Neutrophil (primary cell): ENCODE measurements around the gene ABLIM2.

ENCODE experiments used
- H3K27ac ChIP-seq: fragments of 200-600 bp; sonication (generic); 2 replicates; pipeline ENCODE4 v1.5.1; 2016; ENCODE audit warnings: mild to moderate bottlenecking, moderate library complexity
- H3K27me3 ChIP-seq: fragments of 200-600 bp; sonication (generic); 2 replicates; pipeline ENCODE4 v1.6.0; 2016; ENCODE audit warnings: mild to moderate bottlenecking
- H3K36me3 ChIP-seq: fragments of 200-600 bp; sonication (generic); 2 replicates; pipeline ENCODE4 v1.5.1; 2017
- H3K4me1 ChIP-seq, 2 experiments: fragments of 200-600 bp in 1 of 2; sonication (generic) in 1 of 2; 1 replicate in 1 of 2; 2 replicates in 1 of 2; pipeline versions ENCODE4 v1.5.1 to v1.6.1; 2013 to 2016; ENCODE audit warnings: low read depth in 1 of 2, low read length in 1 of 2, mild to moderate bottlenecking in 1 of 2, moderate library complexity in 1 of 2; ENCODE audit not compliant: control insufficient read depth in 1 of 2, insufficient read depth in 1 of 2
- H3K4me3 ChIP-seq, 2 experiments: fragments of 200-600 bp in 1 of 2; sonication (generic) in 1 of 2; 1 replicate in 1 of 2; 2 replicates in 1 of 2; pipeline ENCODE4 v1.5.1; 2013 to 2016; ENCODE audit warnings: low read depth in 1 of 2, low read length in 1 of 2, mild to moderate bottlenecking in 1 of 2, moderate library complexity in 1 of 2
- H3K9me3 ChIP-seq: fragments of 200-600 bp; sonication (generic); 2 replicates; pipeline ENCODE4 v1.5.1; 2016
- TF ChIP-seq, protein P1 (sequence below): fragments of 200-600 bp; sonication (generic); IDR thresholded peaks from 2 replicates; pipeline ENCODE4 v1.5.1; 2016; ENCODE audit warnings: antibody characterized with exemption

Gene ABLIM2

DNA sequence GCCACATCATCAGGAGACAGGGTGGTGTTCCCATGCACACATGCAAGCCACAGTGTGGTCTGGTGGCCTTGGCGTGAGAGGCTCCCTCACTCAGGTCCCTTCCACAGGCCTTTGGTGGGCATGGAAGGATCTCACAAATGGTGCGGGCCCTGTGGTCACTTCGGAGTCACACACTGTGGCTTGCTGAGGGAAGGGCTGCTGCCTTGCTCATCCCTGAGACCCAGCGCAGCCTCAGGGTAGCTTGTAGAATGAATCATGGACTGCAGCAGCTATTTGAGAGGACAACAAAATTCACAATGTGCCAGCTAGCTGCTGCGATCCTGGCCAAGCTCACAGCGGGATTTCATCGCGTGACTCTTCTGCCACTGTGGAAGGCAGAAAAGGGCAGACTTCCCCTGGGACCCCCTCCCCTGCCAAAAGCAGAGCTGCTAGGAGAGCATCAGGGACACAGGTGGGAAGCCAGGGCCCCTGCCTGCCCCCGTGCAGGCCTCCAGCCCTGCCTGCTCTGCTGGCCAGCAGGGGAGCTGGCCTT lies 106.4 kb downstream of the ABLIM2 start:
- Histone ChIP-seq H3K27ac (no peak overlapping the region), H3K4me3 (no peak overlapping the region), H3K27me3 (peaks cover 44% of the 10 kb centered on the region), H3K4me1 (no peaks in the 10 kb centered on the region), H3K36me3 (no peaks in the 10 kb centered on the region), H3K9me3 (no peaks in the 10 kb centered on the region)
- TF ChIP-seq, protein P1, sequence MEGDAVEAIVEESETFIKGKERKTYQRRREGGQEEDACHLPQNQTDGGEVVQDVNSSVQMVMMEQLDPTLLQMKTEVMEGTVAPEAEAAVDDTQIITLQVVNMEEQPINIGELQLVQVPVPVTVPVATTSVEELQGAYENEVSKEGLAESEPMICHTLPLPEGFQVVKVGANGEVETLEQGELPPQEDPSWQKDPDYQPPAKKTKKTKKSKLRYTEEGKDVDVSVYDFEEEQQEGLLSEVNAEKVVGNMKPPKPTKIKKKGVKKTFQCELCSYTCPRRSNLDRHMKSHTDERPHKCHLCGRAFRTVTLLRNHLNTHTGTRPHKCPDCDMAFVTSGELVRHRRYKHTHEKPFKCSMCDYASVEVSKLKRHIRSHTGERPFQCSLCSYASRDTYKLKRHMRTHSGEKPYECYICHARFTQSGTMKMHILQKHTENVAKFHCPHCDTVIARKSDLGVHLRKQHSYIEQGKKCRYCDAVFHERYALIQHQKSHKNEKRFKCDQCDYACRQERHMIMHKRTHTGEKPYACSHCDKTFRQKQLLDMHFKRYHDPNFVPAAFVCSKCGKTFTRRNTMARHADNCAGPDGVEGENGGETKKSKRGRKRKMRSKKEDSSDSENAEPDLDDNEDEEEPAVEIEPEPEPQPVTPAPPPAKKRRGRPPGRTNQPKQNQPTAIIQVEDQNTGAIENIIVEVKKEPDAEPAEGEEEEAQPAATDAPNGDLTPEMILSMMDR: no peak

DNA sequence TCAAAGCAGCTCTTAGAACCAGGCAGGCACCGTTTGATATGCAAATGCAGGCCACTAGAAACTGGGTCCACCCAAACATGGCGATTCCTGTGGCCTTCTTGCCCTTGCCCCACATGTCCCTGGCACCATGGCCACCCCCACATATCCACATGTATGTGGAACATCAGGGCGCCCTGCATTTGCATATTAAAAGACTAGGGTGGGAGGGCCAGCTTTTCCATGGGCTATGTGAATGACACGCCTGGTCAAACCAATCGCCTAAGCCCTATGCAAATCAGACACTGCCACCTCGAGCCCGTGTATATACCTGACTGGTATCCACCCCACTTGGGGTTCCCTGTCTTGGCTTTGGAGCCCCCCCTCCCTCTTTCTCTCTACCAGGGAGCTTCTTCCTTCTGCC lies 107.0 kb downstream of the ABLIM2 start:
- Histone ChIP-seq H3K27ac (no peak overlapping the region), H3K27me3 (peaks cover 50% of the 10 kb centered on the region), H3K4me3 (no peak overlapping the region), H3K9me3 (no peaks in the 10 kb centered on the region), H3K36me3 (no peaks in the 10 kb centered on the region), H3K4me1 (no peaks in the 10 kb centered on the region)
- TF ChIP-seq, protein P1: no peak

DNA sequence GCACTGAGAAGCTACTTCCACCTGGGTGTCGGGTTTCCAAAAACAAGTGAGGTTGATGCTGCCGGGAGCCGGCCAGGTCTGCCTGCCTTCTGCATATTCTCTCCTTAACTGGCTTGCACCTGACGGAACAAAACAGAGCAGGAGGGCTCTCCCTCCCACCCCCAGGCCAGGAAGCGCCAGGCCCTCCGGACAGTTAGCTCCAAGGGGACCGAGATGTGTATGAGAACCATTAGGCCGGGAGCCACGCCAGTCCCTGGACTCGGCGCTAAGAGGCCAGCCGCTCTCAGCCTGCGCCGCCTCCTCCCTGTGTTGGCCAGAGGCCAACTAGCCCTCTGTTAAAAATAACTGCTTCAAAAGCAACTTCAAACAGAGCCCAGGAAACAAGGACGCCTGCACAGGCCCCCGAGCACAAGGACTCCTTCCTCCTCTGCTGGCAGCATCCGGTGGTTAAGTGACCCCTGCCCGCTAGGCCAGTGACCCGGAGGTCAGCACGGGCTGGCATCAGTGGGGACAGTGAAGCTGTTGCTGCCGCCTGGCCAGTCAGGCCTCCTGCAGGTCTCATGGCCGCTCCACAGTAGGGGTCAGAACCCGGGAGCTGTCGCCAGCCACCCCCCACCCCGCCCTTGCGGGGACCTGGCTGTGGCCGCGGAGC lies 107.9 kb downstream of the ABLIM2 start:
- H3K4me3 ChIP-seq: no peak overlapping the region
- TF ChIP-seq, protein P1: no peak
- H3K27ac ChIP-seq: no peak overlapping the region
- no peaks in the 10 kb centered on the region for H3K9me3 ChIP-seq
- H3K4me1 ChIP-seq: no peaks in the 10 kb centered on the region
- H3K36me3 ChIP-seq: no peaks in the 10 kb centered on the region
- peaks cover 60% of the 10 kb centered on the region for H3K27me3 ChIP-seq

DNA sequence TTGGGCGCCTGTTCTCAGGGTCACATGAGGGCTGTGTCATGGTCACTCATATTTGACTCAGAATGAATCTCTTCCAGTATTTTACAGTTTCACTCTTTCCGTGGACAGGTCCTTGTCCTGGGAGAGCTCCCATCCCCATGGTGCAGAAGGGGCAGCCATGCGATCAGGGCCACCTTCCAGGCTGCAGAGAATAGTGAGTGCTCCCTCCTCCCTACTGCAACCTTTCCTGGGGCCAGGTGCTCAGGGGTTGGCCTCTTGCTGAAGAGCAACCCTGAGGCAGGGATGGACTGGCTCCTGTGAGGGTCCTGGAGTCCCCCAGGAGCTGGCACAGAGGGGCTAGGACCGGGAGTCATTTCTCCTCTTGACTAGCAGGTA lies 108.4 kb downstream of the ABLIM2 start:
- Histone ChIP-seq H3K27ac (no peak overlapping the region), H3K9me3 (no peaks in the 10 kb centered on the region), H3K27me3 (peaks cover 64% of the 10 kb centered on the region), H3K4me3 (no peak overlapping the region), H3K36me3 (no peaks in the 10 kb centered on the region), H3K4me1 (no peaks in the 10 kb centered on the region)
- TF ChIP-seq, protein P1: no peak

DNA sequence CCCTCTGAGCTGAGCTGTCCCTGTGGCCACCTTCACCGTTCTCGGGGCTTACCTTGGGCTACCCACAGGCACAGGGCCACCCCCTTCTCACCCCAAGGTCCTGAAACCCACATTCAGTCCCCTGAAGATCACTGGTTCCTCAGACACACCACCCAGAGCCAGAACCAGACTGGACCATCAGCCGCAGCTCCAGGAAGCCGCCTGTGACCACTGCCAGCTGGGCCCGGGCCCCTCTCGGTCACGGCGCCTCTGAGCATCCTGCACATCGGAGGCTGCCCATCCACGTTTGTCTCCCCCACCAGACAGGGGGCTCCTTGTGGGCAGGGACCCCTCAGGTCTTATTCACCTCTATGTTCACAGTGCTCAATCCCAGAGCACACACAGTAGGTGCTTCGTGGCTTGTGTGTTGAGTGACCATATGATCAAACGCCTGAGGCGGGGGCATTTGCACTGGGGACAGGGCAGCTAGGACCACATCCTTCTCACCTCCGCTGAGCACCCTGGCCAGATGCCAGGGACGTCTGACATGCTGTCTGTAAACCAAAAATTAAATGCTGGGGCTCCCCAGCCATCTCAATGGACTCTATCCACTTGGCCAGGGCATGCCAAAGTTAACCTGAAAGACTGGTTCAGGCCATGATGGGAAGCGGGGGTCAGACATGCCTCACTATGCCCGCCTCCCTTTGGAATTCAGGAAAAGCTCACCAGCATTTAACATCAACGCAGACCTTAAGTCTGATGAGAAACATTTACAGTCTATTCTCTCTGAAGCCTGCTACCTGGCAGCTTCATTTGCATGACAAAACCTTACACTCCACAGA lies 109.5 kb downstream of the ABLIM2 start:
- TF ChIP-seq, protein P1: no peak

More for the DNA sequence above, 109.5 kb downstream of the ABLIM2 start:
- Histone ChIP-seq H3K36me3 (no peaks in the 10 kb centered on the region), H3K4me3 (no peak overlapping the region), H3K9me3 (no peaks in the 10 kb centered on the region), H3K4me1 (no peaks in the 10 kb centered on the region), H3K27me3 (peaks cover 75% of the 10 kb centered on the region), H3K27ac (no peak overlapping the region)
